OCI-LY1 (cell line): Measurements from ENCODE around the gene BACE2.

Source experiments
- EZH2 ChIP-seq: fragments of 200-600 bp; sonication (generic), shearing (Covaris generic); IDR thresholded peaks from 2 replicates; pipeline ENCODE4 v1.8.0; 2017; ENCODE audit warnings: borderline replicate concordance, mixed run types, mild to moderate bottlenecking, antibody characterized with exemption, low read length, moderate library complexity, mixed read lengths
- TF ChIP-seq, protein P1 (sequence below): fragments of 200-600 bp; sonication (generic), shearing (Covaris generic); IDR thresholded peaks from 2 replicates; pipeline ENCODE4 v1.5.1; 2017; ENCODE audit warnings: mild to moderate bottlenecking, antibody characterized with exemption, low read length, moderate library complexity, mixed read lengths

DNA sequence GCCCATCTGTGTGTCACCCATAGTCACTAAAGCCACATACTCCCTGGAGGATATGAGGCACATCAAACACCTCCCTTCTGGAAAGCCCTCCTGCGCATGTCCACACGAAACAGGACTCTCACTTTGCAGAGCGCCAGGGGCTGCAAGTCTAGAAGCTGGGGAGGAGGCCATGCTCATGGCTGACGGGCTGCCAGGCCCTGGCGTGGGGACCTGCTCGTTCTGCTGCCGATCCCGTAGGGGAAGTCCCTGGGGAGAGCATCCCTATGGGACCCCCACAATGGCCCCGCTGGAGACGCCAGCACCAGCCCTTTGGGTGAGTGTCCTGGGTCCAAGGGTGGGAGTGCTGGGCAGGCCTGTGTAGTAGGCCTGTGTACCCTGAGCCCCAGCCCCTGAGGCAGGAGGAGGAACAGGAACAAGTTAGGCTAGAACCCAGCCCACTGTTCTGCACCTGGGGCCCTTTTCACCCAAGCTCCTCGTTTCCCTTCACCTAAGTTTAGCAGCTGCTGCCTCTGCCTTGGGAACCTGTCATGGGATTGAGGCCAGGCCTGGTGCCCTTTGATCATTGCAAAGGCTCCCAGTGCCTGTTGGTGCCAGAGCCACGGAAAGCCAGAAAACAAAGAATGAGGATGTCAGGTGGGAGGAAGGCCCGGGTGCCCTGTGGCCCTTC lies 158.6 kb downstream of the BACE2 start:
- TF ChIP-seq, protein P1, sequence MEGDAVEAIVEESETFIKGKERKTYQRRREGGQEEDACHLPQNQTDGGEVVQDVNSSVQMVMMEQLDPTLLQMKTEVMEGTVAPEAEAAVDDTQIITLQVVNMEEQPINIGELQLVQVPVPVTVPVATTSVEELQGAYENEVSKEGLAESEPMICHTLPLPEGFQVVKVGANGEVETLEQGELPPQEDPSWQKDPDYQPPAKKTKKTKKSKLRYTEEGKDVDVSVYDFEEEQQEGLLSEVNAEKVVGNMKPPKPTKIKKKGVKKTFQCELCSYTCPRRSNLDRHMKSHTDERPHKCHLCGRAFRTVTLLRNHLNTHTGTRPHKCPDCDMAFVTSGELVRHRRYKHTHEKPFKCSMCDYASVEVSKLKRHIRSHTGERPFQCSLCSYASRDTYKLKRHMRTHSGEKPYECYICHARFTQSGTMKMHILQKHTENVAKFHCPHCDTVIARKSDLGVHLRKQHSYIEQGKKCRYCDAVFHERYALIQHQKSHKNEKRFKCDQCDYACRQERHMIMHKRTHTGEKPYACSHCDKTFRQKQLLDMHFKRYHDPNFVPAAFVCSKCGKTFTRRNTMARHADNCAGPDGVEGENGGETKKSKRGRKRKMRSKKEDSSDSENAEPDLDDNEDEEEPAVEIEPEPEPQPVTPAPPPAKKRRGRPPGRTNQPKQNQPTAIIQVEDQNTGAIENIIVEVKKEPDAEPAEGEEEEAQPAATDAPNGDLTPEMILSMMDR, result no peak
- TF ChIP-seq EZH2, result no peak
